Thyroid gland (tissue), 4 donors: ENCODE measurements around the gene OTOG. TPM values are rescaled to one million over a fixed set of nuclear protein-coding genes. Genes with fewer than 3 reads are reported as not detected.

Source experiments
- DNase-seq, 2 donors: peaks; one replicate each; pipeline ENCODE4 v3.0.0-alpha.2; 2019
- H3K27ac ChIP-seq, 3 donors: fragments of 200-600 bp; sonication (generic); 1 replicate in 2 of 3; 2 replicates in 1 of 3; pipeline ENCODE4 v1.5.1; 2016 to 2019; ENCODE audit warnings: mild to moderate bottlenecking in 1 of 3, moderate library complexity in 1 of 3
- H3K27me3 ChIP-seq: fragments of 200-600 bp; sonication (generic); one replicate; pipeline ENCODE4 v1.5.1; 2019
- H3K36me3 ChIP-seq, 2 donors: fragments of 200-600 bp; sonication (generic); one replicate each; pipeline ENCODE4 v1.5.1; 2016 to 2019
- H3K4me1 ChIP-seq, 2 donors: fragments of 200-600 bp; sonication (generic); one replicate each; pipeline ENCODE4 v1.5.1; 2017 to 2019
- H3K4me3 ChIP-seq, 3 donors: fragments of 200-600 bp; sonication (generic); replicated peaks in 1 of 3; 1 replicate in 2 of 3; 2 replicates in 1 of 3; pipeline ENCODE4 v1.5.1; 2016; ENCODE audit warnings: mild to moderate bottlenecking in 1 of 3
- H3K9me3 ChIP-seq: fragments of 200-600 bp; sonication (generic); one replicate; pipeline ENCODE4 v1.5.1; 2017
- POLR2A ChIP-seq, 2 donors: fragments of 450-650 bp; IDR thresholded peaks; one replicate each; pipeline ENCODE4 v1.6.1; 2017; ENCODE audit warnings: antibody characterized with exemption in 2 of 2, mild to moderate bottlenecking in 2 of 2, moderate library complexity in 1 of 2
- WGBS, 2 donors: methylation state at CpG; one replicate each; pipeline ENCODE4 v1.1.5; 2017; 5-methylcytosine and 5-hydroxymethylcytosine counted together
- intact Hi-C: fragments of 100-400 bp; cut with DNase I; formaldehyde crosslinking; loops from one replicate; pipeline ENCODE4 v1.15.1; 2023
- total RNA-seq, 4 donors: library from RNA; depleted of rRNA; stranded (reverse); fragments of >200 nt; gene quantifications; one replicate each; pipeline ENCODE4 v1.2.3, GENCODE V29; 2016
- TF ChIP-seq, protein P1 (sequence below), 6 experiments: fragments of 200-600 bp in 3 of 6; fragments of 450-650 bp in 3 of 6; sonication (generic) in 3 of 6; IDR thresholded peaks; one replicate each; pipeline ENCODE4 v1.5.1; 2016 to 2019; ENCODE audit warnings: antibody characterized with exemption in 6 of 6, mild to moderate bottlenecking in 2 of 6, inconsistent platforms in 1 of 6, moderate library complexity in 1 of 6

The OTOG gene
- total RNA-seq, 4 donors from 2014 or later: not detected

- H3K36me3 ChIP-seq: no peaks in the 10 kb centered on the region
- TF ChIP-seq POLR2A (IDR thresholded peaks at IDR 0.05): no peak
- TF ChIP-seq, protein P1, sequence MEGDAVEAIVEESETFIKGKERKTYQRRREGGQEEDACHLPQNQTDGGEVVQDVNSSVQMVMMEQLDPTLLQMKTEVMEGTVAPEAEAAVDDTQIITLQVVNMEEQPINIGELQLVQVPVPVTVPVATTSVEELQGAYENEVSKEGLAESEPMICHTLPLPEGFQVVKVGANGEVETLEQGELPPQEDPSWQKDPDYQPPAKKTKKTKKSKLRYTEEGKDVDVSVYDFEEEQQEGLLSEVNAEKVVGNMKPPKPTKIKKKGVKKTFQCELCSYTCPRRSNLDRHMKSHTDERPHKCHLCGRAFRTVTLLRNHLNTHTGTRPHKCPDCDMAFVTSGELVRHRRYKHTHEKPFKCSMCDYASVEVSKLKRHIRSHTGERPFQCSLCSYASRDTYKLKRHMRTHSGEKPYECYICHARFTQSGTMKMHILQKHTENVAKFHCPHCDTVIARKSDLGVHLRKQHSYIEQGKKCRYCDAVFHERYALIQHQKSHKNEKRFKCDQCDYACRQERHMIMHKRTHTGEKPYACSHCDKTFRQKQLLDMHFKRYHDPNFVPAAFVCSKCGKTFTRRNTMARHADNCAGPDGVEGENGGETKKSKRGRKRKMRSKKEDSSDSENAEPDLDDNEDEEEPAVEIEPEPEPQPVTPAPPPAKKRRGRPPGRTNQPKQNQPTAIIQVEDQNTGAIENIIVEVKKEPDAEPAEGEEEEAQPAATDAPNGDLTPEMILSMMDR (IDR thresholded peaks at IDR 0.05): no peak
- 58 to 66% methylated on average over 3 of the region's 3 CpGs for WGBS, 2 donors
- no peak overlapping the region for H3K4me3 ChIP-seq
- no peaks in the 10 kb centered on the region for H3K27me3 ChIP-seq
- DNase-seq: no peak
- H3K9me3 ChIP-seq: no peaks in the 10 kb centered on the region
- H3K4me1 ChIP-seq: peaks cover 0 to 10% of the 10 kb centered on the region in 2 donors
- intact Hi-C loops: loop anchor here (10.0 kb wide), 1 partner anchor 274 kb away; no protein-coding TSS in a partner anchor
- no peak overlapping the region for H3K27ac ChIP-seq
Measured at GRCh38 chr11:17508306-17508705, 38.8 kb upstream of the OTOG start.

GRCh38 chr11:17508791-17509190 lies 38.3 kb upstream of the OTOG start:
- WGBS, 2 donors: 52 to 56% methylated on average over 3 of the region's 3 CpGs

GRCh38 chr11:17510507-17511206 lies 36.4 kb upstream of the OTOG start:
- TF ChIP-seq POLR2A (IDR thresholded peaks at IDR 0.05): no peak
- TF ChIP-seq, protein P1 (IDR thresholded peaks at IDR 0.05): no peak
- Histone ChIP-seq H3K27ac (peak overlapping the region in 1 of 3 donors; percentile 29), H3K27me3 (no peaks in the 10 kb centered on the region), H3K4me3 (no peak overlapping the region), H3K4me1 (peaks cover 0 to 10% of the 10 kb centered on the region in 2 donors), H3K36me3 (no peaks in the 10 kb centered on the region), H3K9me3 (no peaks in the 10 kb centered on the region)
- DNase-seq: peak; percentile 80 to 81
- 15 to 35% methylated on average over 4 of the region's 4 CpGs for WGBS, 2 donors
- intact Hi-C loops: no loop called here

More at GRCh38 chr11:17508791-17509190, 38.3 kb upstream of the OTOG start:
- intact Hi-C loops: loop anchor here (10.0 kb wide), 1 partner anchor 274 kb away; no protein-coding TSS in a partner anchor
- H3K9me3 ChIP-seq: no peaks in the 10 kb centered on the region
- DNase-seq: no peak
- H3K4me1 ChIP-seq: peaks cover 0 to 10% of the 10 kb centered on the region in 2 donors
- H3K27me3 ChIP-seq: no peaks in the 10 kb centered on the region
- H3K36me3 ChIP-seq: no peaks in the 10 kb centered on the region
- no peak overlapping the region for H3K4me3 ChIP-seq
- no peak for TF ChIP-seq POLR2A (IDR thresholded peaks at IDR 0.05)
- TF ChIP-seq, protein P1 (IDR thresholded peaks at IDR 0.05): no peak
- no peak overlapping the region for H3K27ac ChIP-seq

DNA sequence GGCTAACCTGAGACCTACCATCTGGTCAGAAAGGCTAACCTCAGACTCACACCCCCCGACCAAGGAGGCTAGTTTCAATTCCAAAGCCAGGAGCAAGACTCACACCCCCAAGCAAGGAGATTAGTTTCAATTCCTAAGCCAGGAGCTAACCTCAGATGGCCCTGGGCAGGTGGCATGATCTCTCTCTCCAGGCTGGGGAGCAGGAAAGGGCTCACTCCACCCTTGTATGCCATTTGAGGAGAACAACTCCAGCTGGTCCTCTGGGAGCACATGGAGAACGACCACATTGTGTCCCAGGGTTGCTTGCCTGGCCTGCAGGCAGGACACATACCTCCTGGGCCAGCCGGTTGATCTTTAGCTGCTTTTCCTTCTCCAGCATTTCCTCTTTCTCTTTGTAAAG lies 35.5 kb upstream of the OTOG start:
- H3K27me3 ChIP-seq: no peaks in the 10 kb centered on the region
- no peak for DNase-seq
- H3K9me3 ChIP-seq: no peaks in the 10 kb centered on the region
- H3K27ac ChIP-seq: no peak overlapping the region
- peaks cover 0 to 10% of the 10 kb centered on the region in 2 donors for H3K4me1 ChIP-seq
- no peak for TF ChIP-seq POLR2A (IDR thresholded peaks at IDR 0.05)
- TF ChIP-seq, protein P1 (IDR thresholded peaks at IDR 0.05): no peak
- 55 to 61% methylated on average over 3 of the region's 3 CpGs for WGBS, 2 donors
- intact Hi-C loops: no loop called here
- H3K36me3 ChIP-seq: no peaks in the 10 kb centered on the region
- no peak overlapping the region for H3K4me3 ChIP-seq

DNA sequence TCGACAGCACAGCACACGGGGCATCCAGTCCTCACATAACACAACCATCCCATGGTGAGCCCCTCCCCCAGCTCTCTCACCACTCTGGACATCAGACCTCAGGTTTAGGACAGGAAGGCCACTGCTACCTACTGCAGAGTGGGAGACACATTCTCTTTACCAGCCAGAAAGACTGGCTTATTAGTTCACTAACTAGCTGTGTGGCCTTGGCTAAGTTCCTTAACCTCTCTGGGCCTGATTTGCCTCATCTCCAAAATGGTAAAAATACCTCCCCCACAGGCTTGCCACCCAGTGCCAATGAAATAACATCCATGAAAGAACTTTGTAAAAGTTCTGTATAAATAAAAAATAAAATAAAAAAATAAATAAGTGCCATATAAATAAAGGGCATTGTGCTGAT lies 35.0 kb upstream of the OTOG start:
- TF ChIP-seq, protein P1 (IDR thresholded peaks at IDR 0.05): no peak
- TF ChIP-seq POLR2A (IDR thresholded peaks at IDR 0.05): no peak
- Histone ChIP-seq H3K27ac (no peak overlapping the region), H3K4me1 (peaks cover 0 to 10% of the 10 kb centered on the region in 2 donors), H3K27me3 (no peaks in the 10 kb centered on the region), H3K4me3 (no peak overlapping the region), H3K9me3 (no peaks in the 10 kb centered on the region), H3K36me3 (no peaks in the 10 kb centered on the region)
- 70 to 74% methylated on average over 2 of the region's 2 CpGs for WGBS, 2 donors
- intact Hi-C loops: no loop called here
- no peak for DNase-seq
